Activated CD8-positive, alpha-beta T cell treated with anti-CD3 and anti-CD28 coated beads, Interleukin-2, amount 10 ng/mL, durations not matched to agents 7 days and 5 days (primary cell): ENCODE data around the gene NTRK2. TPM values are rescaled to one million over a fixed set of nuclear protein-coding genes. Genes with fewer than 3 reads are reported as not detected.

Experiments used
- ATAC-seq: fragments of 150-1000 bp; cut with Tn5 transposase; one replicate; pipeline ENCODE4 v1.10.0; 2021; ENCODE audit warnings: moderate library complexity
- CTCF ChIA-PET: fragments of 350-600 bp; sonication (Branson Sonifier 250); formaldehyde crosslinking; loops from one replicate; lab custom pipeline; 2021; ENCODE audit warnings: antibody characterized with exemption; lab: Charles Lee
- POLR2A ChIA-PET: fragments of 350-600 bp; sonication (Branson Sonifier 250); formaldehyde crosslinking; loops from one replicate; lab custom pipeline; 2021; ENCODE audit warnings: antibody characterized with exemption; lab: Charles Lee
- DNase-seq: peaks from one replicate; pipeline ENCODE4 v3.0.0-alpha.2; 2020
- H3K27ac Mint-ChIP-seq: one replicate; pipeline ENCODE4 v1.8.0; 2021; ENCODE audit warnings: mild to moderate bottlenecking, mixed read lengths
- H3K27me3 Mint-ChIP-seq: one replicate; pipeline ENCODE4 v1.8.0; 2021; ENCODE audit warnings: low read depth, mixed read lengths
- H3K36me3 Mint-ChIP-seq: one replicate; pipeline ENCODE4 v1.8.0; 2021; ENCODE audit warnings: low read depth, mixed read lengths
- H3K4me1 Mint-ChIP-seq: one replicate; pipeline ENCODE4 v1.8.0; 2021; ENCODE audit warnings: low read depth, mixed read lengths
- H3K4me3 Mint-ChIP-seq: one replicate; pipeline ENCODE4 v1.8.0; 2021; ENCODE audit warnings: mild to moderate bottlenecking, mixed read lengths
- H3K9me3 Mint-ChIP-seq: one replicate; pipeline ENCODE4 v1.8.0; 2022; ENCODE audit warnings: mixed read lengths; ENCODE audit not compliant: insufficient read depth
- total RNA-seq, 2 experiments: library from RNA; stranded (reverse); gene quantifications; one replicate each; pipeline ENCODE4 v1.2.3, GENCODE V29; 2021

NTRK2 gene
- total RNA-seq, 2 experiments from 2014 or later = 0.05 TPM

GRCh38 chr9:84990850-84991513 lies 321.5 kb downstream of the NTRK2 start:
- DNase-seq = no peak
- ChIA-PET POLR2A (no interaction called here), CTCF (no interaction called here)
- H3K27ac Mint-ChIP-seq = no peak overlapping the region
- no peaks in the 10 kb centered on the region for H3K4me1 Mint-ChIP-seq
- H3K27me3 Mint-ChIP-seq = no peaks in the 10 kb centered on the region
- no peaks in the 10 kb centered on the region for H3K9me3 Mint-ChIP-seq
- no peaks in the 10 kb centered on the region for H3K36me3 Mint-ChIP-seq
- no peak overlapping the region for H3K4me3 Mint-ChIP-seq
- ATAC-seq = no peak

GRCh38 chr9:84991514-84991870 lies 322.0 kb downstream of the NTRK2 start:
- H3K9me3 Mint-ChIP-seq = no peaks in the 10 kb centered on the region
- no peak for DNase-seq
- H3K4me1 Mint-ChIP-seq = no peaks in the 10 kb centered on the region
- ChIA-PET CTCF (no interaction called here), POLR2A (no interaction called here)
- no peaks in the 10 kb centered on the region for H3K27me3 Mint-ChIP-seq
- H3K36me3 Mint-ChIP-seq = no peaks in the 10 kb centered on the region
- ATAC-seq = no peak
- H3K4me3 Mint-ChIP-seq = no peak overlapping the region
- H3K27ac Mint-ChIP-seq = no peak overlapping the region

GRCh38 chr9:84992381-84992780 lies 322.9 kb downstream of the NTRK2 start:
- Mint-ChIP-seq H3K27ac (no peak overlapping the region), H3K4me1 (no peaks in the 10 kb centered on the region), H3K27me3 (no peaks in the 10 kb centered on the region), H3K4me3 (no peak overlapping the region), H3K36me3 (no peaks in the 10 kb centered on the region), H3K9me3 (no peaks in the 10 kb centered on the region)
- CTCF ChIA-PET = no interaction called here
- ATAC-seq (no peak), DNase-seq (no peak)
- POLR2A ChIA-PET = no interaction called here

GRCh38 chr9:84993105-84993504 lies 323.6 kb downstream of the NTRK2 start:
- Mint-ChIP-seq H3K9me3 (no peaks in the 10 kb centered on the region), H3K27ac (no peak overlapping the region), H3K4me3 (no peak overlapping the region), H3K36me3 (no peaks in the 10 kb centered on the region), H3K27me3 (no peaks in the 10 kb centered on the region), H3K4me1 (no peaks in the 10 kb centered on the region)
- ATAC-seq (no peak), DNase-seq (no peak)
- CTCF ChIA-PET = no interaction called here
- POLR2A ChIA-PET = no interaction called here

GRCh38 chr9:84996029-84996428 lies 326.5 kb downstream of the NTRK2 start:
- CTCF ChIA-PET = no interaction called here

GRCh38 chr9:84996716-84997115 lies 327.2 kb downstream of the NTRK2 start:
- DNase-seq (no peak), ATAC-seq (no peak)
- POLR2A ChIA-PET = no interaction called here
- Mint-ChIP-seq H3K36me3 (no peaks in the 10 kb centered on the region), H3K9me3 (no peaks in the 10 kb centered on the region), H3K4me1 (no peaks in the 10 kb centered on the region), H3K27me3 (no peaks in the 10 kb centered on the region), H3K4me3 (no peak overlapping the region), H3K27ac (no peak overlapping the region)
- CTCF ChIA-PET = no interaction called here

More at GRCh38 chr9:84996029-84996428, 326.5 kb downstream of the NTRK2 start:
- Mint-ChIP-seq H3K36me3 (no peaks in the 10 kb centered on the region), H3K4me3 (no peak overlapping the region), H3K27ac (no peak overlapping the region), H3K4me1 (no peaks in the 10 kb centered on the region), H3K27me3 (no peaks in the 10 kb centered on the region), H3K9me3 (no peaks in the 10 kb centered on the region)
- ATAC-seq (no peak), DNase-seq (no peak)
- POLR2A ChIA-PET = no interaction called here

GRCh38 chr9:84997472-84997871 lies 327.9 kb downstream of the NTRK2 start:
- no peak overlapping the region for H3K4me3 Mint-ChIP-seq
- H3K27ac Mint-ChIP-seq = no peak overlapping the region
- no peaks in the 10 kb centered on the region for H3K27me3 Mint-ChIP-seq
- H3K4me1 Mint-ChIP-seq = no peaks in the 10 kb centered on the region
- no peaks in the 10 kb centered on the region for H3K36me3 Mint-ChIP-seq
- POLR2A ChIA-PET = no interaction called here
- DNase-seq (no peak), ATAC-seq (no peak)
- H3K9me3 Mint-ChIP-seq = no peaks in the 10 kb centered on the region
- CTCF ChIA-PET = no interaction called here

GRCh38 chr9:84998639-84999038 lies 329.1 kb downstream of the NTRK2 start:
- no peaks in the 10 kb centered on the region for H3K27me3 Mint-ChIP-seq

GRCh38 chr9:84999788-85000187 lies 330.3 kb downstream of the NTRK2 start:
- no peaks in the 10 kb centered on the region for H3K36me3 Mint-ChIP-seq
- CTCF ChIA-PET = no interaction called here
- H3K27me3 Mint-ChIP-seq = no peaks in the 10 kb centered on the region
- no peaks in the 10 kb centered on the region for H3K4me1 Mint-ChIP-seq
- H3K9me3 Mint-ChIP-seq = no peaks in the 10 kb centered on the region
- DNase-seq (no peak), ATAC-seq (no peak)
- H3K27ac Mint-ChIP-seq = no peak overlapping the region
- POLR2A ChIA-PET = no interaction called here
- no peak overlapping the region for H3K4me3 Mint-ChIP-seq

More at GRCh38 chr9:84998639-84999038, 329.1 kb downstream of the NTRK2 start:
- POLR2A ChIA-PET = no interaction called here
- no peaks in the 10 kb centered on the region for H3K36me3 Mint-ChIP-seq
- ATAC-seq (no peak), DNase-seq (no peak)
- no peak overlapping the region for H3K27ac Mint-ChIP-seq
- H3K4me3 Mint-ChIP-seq = no peak overlapping the region
- no peaks in the 10 kb centered on the region for H3K9me3 Mint-ChIP-seq
- no peaks in the 10 kb centered on the region for H3K4me1 Mint-ChIP-seq
- CTCF ChIA-PET = no interaction called here

GRCh38 chr9:85001925-85002324 lies 332.4 kb downstream of the NTRK2 start:
- Mint-ChIP-seq H3K4me3 (no peak overlapping the region), H3K27ac (no peak overlapping the region), H3K9me3 (no peaks in the 10 kb centered on the region), H3K4me1 (no peaks in the 10 kb centered on the region), H3K36me3 (no peaks in the 10 kb centered on the region), H3K27me3 (no peaks in the 10 kb centered on the region)
- DNase-seq (no peak), ATAC-seq (no peak)
- CTCF ChIA-PET = no interaction called here
- POLR2A ChIA-PET = no interaction called here

GRCh38 chr9:85004818-85005413 lies 335.4 kb downstream of the NTRK2 start:
- Mint-ChIP-seq H3K4me3 (no peak overlapping the region), H3K27ac (no peak overlapping the region), H3K9me3 (no peaks in the 10 kb centered on the region), H3K27me3 (no peaks in the 10 kb centered on the region), H3K4me1 (no peaks in the 10 kb centered on the region), H3K36me3 (no peaks in the 10 kb centered on the region)
- ATAC-seq (no peak), DNase-seq (no peak)
- ChIA-PET CTCF (no interaction called here), POLR2A (no interaction called here)

- Mint-ChIP-seq H3K9me3 (no peaks in the 10 kb centered on the region), H3K27me3 (no peaks in the 10 kb centered on the region), H3K36me3 (no peaks in the 10 kb centered on the region), H3K27ac (no peak overlapping the region), H3K4me3 (no peak overlapping the region), H3K4me1 (no peaks in the 10 kb centered on the region)
- POLR2A ChIA-PET = no interaction called here
- no peak for DNase-seq
- CTCF ChIA-PET = no interaction called here
- no peak for ATAC-seq
Observed at GRCh38 chr9:85007748-85008147, 338.2 kb downstream of the NTRK2 start.

GRCh38 chr9:85008215-85008614 lies 338.7 kb downstream of the NTRK2 start:
- no peak for DNase-seq
- Mint-ChIP-seq H3K27me3 (no peaks in the 10 kb centered on the region), H3K27ac (no peak overlapping the region), H3K9me3 (no peaks in the 10 kb centered on the region), H3K4me3 (no peak overlapping the region), H3K36me3 (no peaks in the 10 kb centered on the region), H3K4me1 (no peaks in the 10 kb centered on the region)
- ChIA-PET POLR2A (no interaction called here), CTCF (no interaction called here)
- no peak for ATAC-seq
